Vagina (tissue), 2 donors: ENCODE results near the gene SCIN. TPM values are rescaled to one million over a fixed set of nuclear protein-coding genes. Genes with fewer than 3 reads are reported as not detected.

Experiments used
- DNase-seq, 2 donors: peaks; one replicate each; pipeline ENCODE4 v3.0.0-alpha.2; 2017; ENCODE audit errors: extremely low spot score in 2 of 2
- H3K27ac ChIP-seq: fragments of 200-600 bp; sonication (generic); one replicate; pipeline ENCODE4 v1.5.1; 2019
- H3K27me3 ChIP-seq: fragments of 200-600 bp; sonication (generic); one replicate; pipeline ENCODE4 v1.5.1; 2019
- H3K36me3 ChIP-seq, 2 donors: fragments of 200-600 bp; sonication (generic); one replicate each; pipeline ENCODE4 v1.5.1; 2017 to 2019
- H3K4me1 ChIP-seq: fragments of 200-600 bp; sonication (generic); one replicate; pipeline ENCODE4 v1.5.1; 2019
- H3K4me3 ChIP-seq, 2 donors: fragments of 200-600 bp; sonication (generic); 1 replicate in 1 of 2; 2 replicates in 1 of 2; pipeline ENCODE4 v1.5.1; 2016 to 2019
- H3K9me3 ChIP-seq: fragments of 200-600 bp; sonication (generic); one replicate; pipeline ENCODE4 v1.5.1; 2019
- POLR2A ChIP-seq, 2 donors: fragments of 450-650 bp; IDR thresholded peaks; one replicate each; pipeline ENCODE4 v1.6.1; 2017; ENCODE audit warnings: antibody characterized with exemption in 2 of 2, mild to moderate bottlenecking in 2 of 2, moderate library complexity in 2 of 2
- POLR2AphosphoS5 ChIP-seq, 2 donors: sonication (generic); formaldehyde crosslinking; IDR thresholded peaks; one replicate each; pipeline ENCODE4 v1.9.0; 2017; ENCODE audit warnings: antibody characterized with exemption in 2 of 2, mild to moderate bottlenecking in 2 of 2, low read depth in 1 of 2; ENCODE audit not compliant: insufficient read depth in 1 of 2
- intact Hi-C: fragments of 100-400 bp; cut with DNase I; formaldehyde crosslinking; loops from one replicate; pipeline ENCODE4 v1.15.1; 2023
- total RNA-seq: library from RNA; depleted of rRNA; stranded (reverse); fragments of >200 nt; gene quantifications from one replicate; pipeline ENCODE4 v1.2.3, GENCODE V29; 2016
- TF ChIP-seq, protein P1 (sequence below), 3 experiments: fragments of 450-650 bp in 2 of 3; fragments of 200-600 bp in 1 of 3; sonication (generic) in 1 of 3; IDR thresholded peaks; one replicate each; pipeline ENCODE4 v1.5.1; 2017 to 2019; ENCODE audit warnings: antibody characterized with exemption in 3 of 3, mild to moderate bottlenecking in 2 of 3, moderate library complexity in 2 of 3

The SCIN gene
- total RNA-seq, 1 donor from 2014 or later: 0.74 TPM

DNA sequence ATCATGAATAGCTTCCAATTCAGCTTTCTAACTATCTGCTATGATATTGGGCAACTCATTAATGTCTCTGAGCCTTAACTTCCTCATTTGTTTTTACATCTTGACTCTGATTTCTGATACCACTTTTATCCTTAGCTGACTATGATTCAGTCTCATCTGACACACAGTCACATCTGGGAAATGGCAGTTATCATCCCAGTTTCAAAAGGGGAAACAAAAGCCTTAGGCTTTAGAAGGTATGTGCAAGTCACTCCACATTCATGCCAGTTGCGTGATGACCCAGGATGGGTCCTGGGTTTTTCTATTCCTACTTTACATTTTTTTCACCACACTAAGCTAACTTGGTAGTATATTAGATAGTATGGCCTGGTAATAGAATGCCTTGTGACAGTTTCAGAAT lies 12.7 kb downstream of the SCIN start:
- Histone ChIP-seq H3K27ac (no peak overlapping the region), H3K27me3 (no peaks in the 10 kb centered on the region), H3K4me3 (no peak overlapping the region), H3K4me1 (no peaks in the 10 kb centered on the region), H3K36me3 (no peaks in the 10 kb centered on the region), H3K9me3 (no peaks in the 10 kb centered on the region)
- DNase-seq: no peak
- intact Hi-C loops: no loop called here
- TF ChIP-seq, protein P1, sequence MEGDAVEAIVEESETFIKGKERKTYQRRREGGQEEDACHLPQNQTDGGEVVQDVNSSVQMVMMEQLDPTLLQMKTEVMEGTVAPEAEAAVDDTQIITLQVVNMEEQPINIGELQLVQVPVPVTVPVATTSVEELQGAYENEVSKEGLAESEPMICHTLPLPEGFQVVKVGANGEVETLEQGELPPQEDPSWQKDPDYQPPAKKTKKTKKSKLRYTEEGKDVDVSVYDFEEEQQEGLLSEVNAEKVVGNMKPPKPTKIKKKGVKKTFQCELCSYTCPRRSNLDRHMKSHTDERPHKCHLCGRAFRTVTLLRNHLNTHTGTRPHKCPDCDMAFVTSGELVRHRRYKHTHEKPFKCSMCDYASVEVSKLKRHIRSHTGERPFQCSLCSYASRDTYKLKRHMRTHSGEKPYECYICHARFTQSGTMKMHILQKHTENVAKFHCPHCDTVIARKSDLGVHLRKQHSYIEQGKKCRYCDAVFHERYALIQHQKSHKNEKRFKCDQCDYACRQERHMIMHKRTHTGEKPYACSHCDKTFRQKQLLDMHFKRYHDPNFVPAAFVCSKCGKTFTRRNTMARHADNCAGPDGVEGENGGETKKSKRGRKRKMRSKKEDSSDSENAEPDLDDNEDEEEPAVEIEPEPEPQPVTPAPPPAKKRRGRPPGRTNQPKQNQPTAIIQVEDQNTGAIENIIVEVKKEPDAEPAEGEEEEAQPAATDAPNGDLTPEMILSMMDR (IDR thresholded peaks at IDR 0.05): no peak
- TF ChIP-seq POLR2A (IDR thresholded peaks at IDR 0.05) (no peak), POLR2AphosphoS5 (IDR thresholded peaks at IDR 0.05; ENCODE audit: insufficient read depth in 1 of 2, low read depth in 1 of 2) (no peak)

DNA sequence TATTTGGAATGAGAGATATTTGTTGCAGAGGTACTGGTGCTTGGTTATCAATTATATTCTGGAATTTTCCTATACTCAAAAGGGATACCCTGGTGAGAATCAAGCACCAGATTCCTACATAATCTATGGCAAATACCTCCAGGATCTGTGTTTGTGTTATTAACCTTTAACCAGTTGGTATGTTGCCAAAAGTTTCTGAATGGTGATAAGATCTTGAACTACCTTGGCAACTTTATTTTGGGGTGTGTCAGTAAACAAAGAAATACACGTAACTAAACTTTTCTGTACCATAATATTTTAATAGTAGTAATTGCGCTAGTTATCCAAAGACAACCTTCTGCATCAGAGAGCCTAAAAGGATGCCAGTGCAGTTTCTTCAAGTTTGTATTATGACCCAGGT lies 13.4 kb downstream of the SCIN start:
- DNase-seq: no peak
- H3K27me3 ChIP-seq: no peaks in the 10 kb centered on the region
- TF ChIP-seq POLR2AphosphoS5 (IDR thresholded peaks at IDR 0.05; ENCODE audit: insufficient read depth in 1 of 2, low read depth in 1 of 2) (no peak), POLR2A (IDR thresholded peaks at IDR 0.05) (no peak)
- TF ChIP-seq, protein P1 (IDR thresholded peaks at IDR 0.05): no peak
- no peaks in the 10 kb centered on the region for H3K9me3 ChIP-seq
- no peak overlapping the region for H3K4me3 ChIP-seq
- intact Hi-C loops: no loop called here
- no peaks in the 10 kb centered on the region for H3K36me3 ChIP-seq
- no peak overlapping the region for H3K27ac ChIP-seq
- H3K4me1 ChIP-seq: no peaks in the 10 kb centered on the region

DNA sequence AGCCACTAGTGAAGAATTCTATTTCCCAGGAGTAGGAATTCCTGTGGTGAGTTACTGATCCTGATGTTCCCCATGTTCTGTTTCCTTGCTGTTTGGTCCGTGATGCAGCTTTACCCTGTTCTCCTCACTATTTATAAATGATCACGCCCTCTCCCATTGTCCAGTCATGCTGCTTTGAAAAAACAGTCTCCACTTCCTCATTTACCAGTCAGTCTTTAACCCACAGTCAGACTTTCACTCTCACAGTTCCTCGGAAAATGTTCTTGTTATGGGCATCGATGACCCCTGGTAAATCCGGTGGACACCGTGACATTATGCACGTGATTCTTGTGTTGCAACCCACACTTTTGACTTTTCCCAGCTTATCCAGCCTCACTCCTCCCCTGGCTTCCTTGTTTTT lies 14.4 kb downstream of the SCIN start:
- intact Hi-C loops: no loop called here
- Histone ChIP-seq H3K27ac (no peak overlapping the region), H3K4me3 (no peak overlapping the region), H3K36me3 (no peaks in the 10 kb centered on the region), H3K27me3 (no peaks in the 10 kb centered on the region), H3K4me1 (no peaks in the 10 kb centered on the region), H3K9me3 (no peaks in the 10 kb centered on the region)
- TF ChIP-seq, protein P1 (IDR thresholded peaks at IDR 0.05): no peak
- TF ChIP-seq POLR2AphosphoS5 (IDR thresholded peaks at IDR 0.05; ENCODE audit: insufficient read depth in 1 of 2, low read depth in 1 of 2) (no peak), POLR2A (IDR thresholded peaks at IDR 0.05) (no peak)
- DNase-seq: no peak

DNA sequence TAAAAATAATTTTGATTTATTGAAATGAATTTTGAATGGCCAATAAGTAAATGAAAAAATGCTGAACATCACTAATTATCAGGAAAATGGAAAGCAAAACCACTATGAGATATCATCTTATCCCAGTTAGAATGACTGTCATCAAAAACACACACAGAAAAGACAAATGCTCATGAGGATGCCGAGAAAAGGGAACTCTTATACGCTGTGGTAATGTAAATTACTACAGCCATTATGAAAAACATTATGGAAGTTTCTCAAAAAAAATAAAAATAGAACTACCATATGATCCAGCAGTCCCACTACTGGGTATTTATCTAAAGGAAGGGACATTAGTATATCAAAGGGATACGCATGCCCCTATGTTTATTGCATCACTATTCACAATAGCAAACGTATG lies 15.8 kb downstream of the SCIN start:
- intact Hi-C loops: no loop called here
- H3K36me3 ChIP-seq: no peaks in the 10 kb centered on the region
- DNase-seq: no peak
- TF ChIP-seq POLR2A (IDR thresholded peaks at IDR 0.05) (no peak), POLR2AphosphoS5 (IDR thresholded peaks at IDR 0.05; ENCODE audit: insufficient read depth in 1 of 2, low read depth in 1 of 2) (no peak)
- TF ChIP-seq, protein P1 (IDR thresholded peaks at IDR 0.05): no peak
- no peaks in the 10 kb centered on the region for H3K4me1 ChIP-seq
- no peaks in the 10 kb centered on the region for H3K9me3 ChIP-seq
- no peak overlapping the region for H3K4me3 ChIP-seq
- H3K27ac ChIP-seq: no peak overlapping the region
- no peaks in the 10 kb centered on the region for H3K27me3 ChIP-seq

DNA sequence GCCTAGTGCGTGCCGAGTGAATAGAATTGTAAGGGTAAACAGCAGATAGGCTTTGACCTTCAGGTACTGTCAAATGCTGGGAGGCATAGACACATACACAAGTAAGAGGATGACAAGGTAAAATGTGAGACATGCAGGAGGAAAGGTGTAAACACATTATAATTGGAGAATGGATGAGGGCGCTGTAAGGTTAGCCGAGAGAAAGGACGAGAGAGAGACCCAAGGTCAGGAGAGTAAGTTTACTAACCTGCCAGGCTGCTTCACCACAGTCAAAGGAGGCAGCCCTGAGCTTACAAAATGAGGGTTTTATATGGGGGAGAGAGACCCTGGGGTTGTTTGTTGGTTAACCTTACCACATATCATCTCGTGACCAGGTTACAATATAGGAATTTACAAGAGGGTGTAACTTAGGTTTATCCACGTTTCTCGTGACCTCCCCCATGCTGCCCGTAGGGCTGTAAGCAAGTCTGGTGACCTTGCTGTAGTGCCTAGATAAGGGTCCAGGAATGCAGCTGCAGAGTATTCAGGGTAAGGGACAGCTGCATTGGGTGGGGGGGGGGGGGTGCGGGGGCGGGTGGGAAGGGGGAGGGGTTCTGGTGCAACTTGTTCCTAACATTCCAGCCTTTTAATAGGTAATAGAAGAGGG lies 17.9 kb downstream of the SCIN start:
- DNase-seq: no peak
- intact Hi-C loops: no loop called here
- Histone ChIP-seq H3K9me3 (no peaks in the 10 kb centered on the region), H3K27ac (no peak overlapping the region), H3K4me3 (no peak overlapping the region), H3K4me1 (no peaks in the 10 kb centered on the region), H3K36me3 (no peaks in the 10 kb centered on the region), H3K27me3 (no peaks in the 10 kb centered on the region)
- TF ChIP-seq, protein P1 (IDR thresholded peaks at IDR 0.05): no peak
- TF ChIP-seq POLR2A (IDR thresholded peaks at IDR 0.05) (no peak), POLR2AphosphoS5 (IDR thresholded peaks at IDR 0.05; ENCODE audit: insufficient read depth in 1 of 2, low read depth in 1 of 2) (no peak)
